ENCODE results near the gene KCTD19.

KCTD19 gene

DNA sequence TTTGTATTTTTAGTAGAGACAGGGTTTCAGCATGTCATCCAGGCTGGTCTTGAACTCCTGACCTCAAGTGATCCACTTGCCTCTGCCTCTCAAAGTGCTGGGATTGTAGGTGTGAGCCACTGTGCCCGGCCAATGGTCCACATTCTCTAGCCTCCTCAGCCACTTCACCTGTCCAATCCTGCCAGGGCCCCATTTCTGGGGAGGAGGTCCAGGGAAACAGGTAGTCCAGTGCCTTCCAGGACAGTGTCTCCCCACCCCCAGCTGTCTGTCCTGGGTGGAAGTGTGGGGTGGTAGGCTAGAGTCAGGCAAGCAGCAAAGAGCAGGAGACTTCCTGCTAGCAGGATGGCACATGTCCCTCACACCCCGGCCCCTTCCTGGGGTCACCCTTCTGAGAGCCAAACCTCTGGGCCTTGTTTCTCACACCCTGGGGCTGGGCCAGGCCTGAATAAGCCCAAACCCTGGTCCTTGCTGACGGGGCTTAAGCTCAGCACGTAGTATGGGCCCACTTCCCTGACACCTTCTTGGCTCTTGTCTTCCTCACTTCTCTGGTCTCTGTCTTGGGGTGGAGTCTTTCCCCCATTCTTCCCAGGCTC lies 84.3 kb downstream of the KCTD19 start:
- DNase-seq (ENCODE audit: low spot score) = no peak

GRCh38 chr16:67241008-67241900 lies 85.3 kb downstream of the KCTD19 start:
- DNase-seq (ENCODE audit: low spot score) = peak; percentile 87

DNA sequence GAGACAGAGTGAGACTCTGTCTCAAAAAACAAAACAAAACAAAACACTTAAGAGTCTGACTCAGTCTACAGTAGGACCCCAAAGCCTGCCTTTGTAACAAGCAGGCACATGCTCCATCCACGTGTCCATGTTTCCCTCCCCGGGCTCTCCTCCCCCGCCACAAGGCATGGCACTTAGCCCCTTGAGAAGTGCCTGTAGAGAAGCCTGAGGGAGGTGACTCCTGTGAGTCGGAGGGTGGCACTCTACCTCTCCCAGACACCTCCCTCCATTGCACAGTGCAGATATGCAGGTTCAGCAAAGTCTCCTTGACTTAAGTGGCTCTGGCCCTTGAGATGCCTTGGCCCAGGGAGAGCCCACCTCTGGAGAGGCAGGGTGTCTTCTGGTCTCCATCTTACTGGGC lies 86.0 kb downstream of the KCTD19 start:
- peak; percentile 24 for DNase-seq (ENCODE audit: low spot score)

Data from AG20443 (cell line).